Adrenal gland (tissue), 12 donors: ENCODE data around the gene SNCB. TPM values are rescaled to one million over a fixed set of nuclear protein-coding genes. Genes with fewer than 3 reads are reported as not detected.

Experiments
- DNase-seq, 7 donors: peaks; one replicate each; pipeline ENCODE4 v3.0.0-alpha.2; 2019 to 2020
- H3K27ac ChIP-seq, 5 donors: fragments of 200-600 bp; sonication (generic) in 4 of 5; 1 replicate in 3 of 5; 2 replicates in 2 of 5; pipeline versions ENCODE4 v1.5.1 to v1.8.0; 2016 to 2020; ENCODE audit warnings: mild to moderate bottlenecking in 1 of 5
- H3K27me3 ChIP-seq: fragments of 200-600 bp; 2 replicates; pipeline ENCODE4 v1.8.0; 2021
- H3K36me3 ChIP-seq, 2 donors: fragments of 200-600 bp; replicated peaks in 1 of 2; 1 replicate in 1 of 2; 2 replicates in 1 of 2; pipeline versions ENCODE4 v1.5.1 to v1.8.0; 2018 to 2022
- H3K4me1 ChIP-seq, 2 donors: fragments of 200-600 bp; replicated peaks in 1 of 2; 1 replicate in 1 of 2; 2 replicates in 1 of 2; pipeline versions ENCODE4 v1.5.1 to v1.8.0; 2018 to 2021
- H3K4me3 ChIP-seq, 4 donors: fragments of 200-600 bp; sonication (generic) in 3 of 4; one replicate each; pipeline ENCODE4 v1.5.1; 2016 to 2018
- H3K9me3 ChIP-seq, 3 donors: fragments of 200-600 bp; sonication (generic) in 1 of 3; replicated peaks in 1 of 3; 1 replicate in 2 of 3; 2 replicates in 1 of 3; pipeline versions ENCODE4 v1.5.1 to v1.8.0; 2016 to 2021
- CTCF ChIP-seq, 6 experiments: fragments of 450-650 bp in 4 of 6; fragments of 200-600 bp in 2 of 6; sonication (generic) in 1 of 6; IDR thresholded peaks; 1 replicate in 5 of 6; 2 replicates in 1 of 6; pipeline versions ENCODE4 v1.5.1 to v1.8.0; 2016 to 2021; ENCODE audit warnings: antibody characterized with exemption in 6 of 6, mild to moderate bottlenecking in 2 of 6, moderate library complexity in 1 of 6
- POLR2A ChIP-seq, 2 donors: fragments of 450-650 bp; IDR thresholded peaks; one replicate each; pipeline ENCODE4 v1.6.1; 2017; ENCODE audit warnings: antibody characterized with exemption in 2 of 2, mild to moderate bottlenecking in 2 of 2, moderate library complexity in 1 of 2
- WGBS, 4 donors: extraction: QIAGEN DNeasy Blood & Tissue Kit in 2 of 4; methylation state at CpG; one replicate each; pipeline versions ENCODE4 v1.1.5 to v1.1.7; 2013 to 2017; 5-methylcytosine and 5-hydroxymethylcytosine counted together
- intact Hi-C, 2 donors: fragments of 100-400 bp; cut with DNase I; formaldehyde crosslinking; loops; one replicate each; pipeline versions ENCODE4 v1.14.1 to v1.15.0; 2022 to 2023
- polyA plus RNA-seq, 3 donors: library from polyadenylated mRNA; stranded (reverse); fragments of 200-250 nt in 2 of 3; fragments of 350-450 nt in 1 of 3; fragmentation: Illumina TruSeq in 1 of 3; extraction: RNeasy Lipid Tissue Mini Kit (QIAGEN cat#74804) in 1 of 3; gene quantifications; one replicate each; pipeline ENCODE4 v1.2.3, GENCODE V29; 2013 to 2014
- total RNA-seq, 9 donors: library from RNA; depleted of rRNA in 4 of 9; stranded (reverse); fragments of >200 nt in 4 of 9; fragments of 120-200 nt in 1 of 9; fragmentation: NEBNext Ultra II Directional in 1 of 9; extraction: Animal tissue kit (Norgen Biotek cat#: 25700) in 1 of 9; gene quantifications; one replicate each; pipeline versions ENCODE4 v1.1.0 to v1.2.4, GENCODE V29; 2013 to 2023
- donor health status: healthy with polysubstance abuse.
- donor health status: Bipolar disorder and iron deficiency.
- donor health status: DM: yes; HTN: yes; CAD: no.
- donor health status: DM: no; HTN: no; CAD: no.
- donor health status: DM: no; HTN: no; CAD: no.
- donor health status: DM: yes; HTN: yes; CAD: no.

Gene SNCB
- total and polyA plus RNA-seq, 12 donors: 0.19 to 8.6 (median 1.5) TPM; not detected in 4

GRCh38 chr5:176660530-176660859 is 30.2 kb upstream of the SNCB start:
- TF ChIP-seq POLR2A (IDR thresholded peaks at IDR 0.05) (no peak), CTCF (IDR thresholded peaks at IDR 0.05) (no peak)
- H3K4me1 ChIP-seq: peaks cover 0 to 5% of the 10 kb centered on the region in 2 donors
- H3K36me3 ChIP-seq: peaks cover 0 to 14% of the 10 kb centered on the region in 2 donors
- no peak overlapping the region for H3K4me3 ChIP-seq
- peaks cover 3% of the 10 kb centered on the region for H3K27me3 ChIP-seq
- H3K9me3 ChIP-seq: no peaks in the 10 kb centered on the region
- intact Hi-C loops: loop anchor here (10.0 kb wide), 2 partner anchors 284 to 294 kb away; no protein-coding TSS in a partner anchor
- WGBS, 4 donors: 13 to 14% (median 13%) methylated on average over 1 of the region's 1 CpG; no CpG with 5 or more reads in 1 of the 4 donors
- no peak for DNase-seq
- no peak overlapping the region for H3K27ac ChIP-seq

- no peak for DNase-seq
- intact Hi-C loops: loop anchor here (5.0 to 10.0 kb wide), 4 partner anchors 285 to 452 kb away; no protein-coding TSS in a partner anchor
- Histone ChIP-seq H3K4me1 (peaks cover 0 to 5% of the 10 kb centered on the region in 2 donors), H3K27ac (no peak overlapping the region), H3K4me3 (no peak overlapping the region), H3K36me3 (peaks cover 0 to 15% of the 10 kb centered on the region in 2 donors), H3K27me3 (peaks cover under 1% of the 10 kb centered on the region), H3K9me3 (no peaks in the 10 kb centered on the region)
- no peak for TF ChIP-seq CTCF (IDR thresholded peaks at IDR 0.05)
- TF ChIP-seq POLR2A (IDR thresholded peaks at IDR 0.05): no peak
- WGBS, 4 donors: 52 to 73% (median 63%) methylated on average over 4 of the region's 4 CpGs
Measured at GRCh38 chr5:176659860-176660461, 29.6 kb upstream of the SNCB start.

GRCh38 chr5:176659512-176659839 is 29.1 kb upstream of the SNCB start:
- Histone ChIP-seq H3K4me1 (peaks cover 0 to 5% of the 10 kb centered on the region in 2 donors), H3K27ac (peak overlapping the region in 1 of 5 donors; percentile 8), H3K36me3 (peaks cover 0 to 19% of the 10 kb centered on the region in 2 donors), H3K9me3 (no peaks in the 10 kb centered on the region), H3K4me3 (no peak overlapping the region), H3K27me3 (no peaks in the 10 kb centered on the region)
- DNase-seq: no peak
- intact Hi-C loops: loop anchor here (5.0 to 10.0 kb wide), 2 partner anchors 435 to 453 kb away; no protein-coding TSS in a partner anchor
- TF ChIP-seq POLR2A (IDR thresholded peaks at IDR 0.05) (no peak), CTCF (IDR thresholded peaks at IDR 0.05) (no peak)
- WGBS, 4 donors: 66 to 75% (median 74%) methylated on average over 7 of the region's 7 CpGs

GRCh38 chr5:176658817-176659511 is 28.6 kb upstream of the SNCB start:
- intact Hi-C loops: loop anchor here (5.0 to 10.0 kb wide), 2 partner anchors 436 to 453 kb away; no protein-coding TSS in a partner anchor
- Histone ChIP-seq H3K27me3 (no peaks in the 10 kb centered on the region), H3K36me3 (peaks cover 0 to 21% of the 10 kb centered on the region in 2 donors), H3K4me3 (no peak overlapping the region), H3K27ac (peak overlapping the region in 1 of 5 donors; percentile 8), H3K4me1 (peaks cover 0 to 5% of the 10 kb centered on the region in 2 donors), H3K9me3 (no peaks in the 10 kb centered on the region)
- TF ChIP-seq POLR2A (IDR thresholded peaks at IDR 0.05) (no peak), CTCF (IDR thresholded peaks at IDR 0.05) (no peak)
- 57 to 74% (median 68%) methylated on average over 7 to 11 of the region's 11 CpGs for WGBS, 4 donors
- DNase-seq: no peak
